DOHH2 (cell line): ENCODE data around the gene ASPM.

Experiments
- H3F3A ChIP-seq: fragments of 200-600 bp; sonication (generic), shearing (Covaris generic); 2 replicates; pipeline ENCODE4 v1.6.0; 2016; ENCODE audit warnings: antibody characterized with exemption, mild to moderate bottlenecking; ENCODE audit not compliant: control insufficient read depth, insufficient read depth
- H3K27ac ChIP-seq: fragments of 200-600 bp; sonication (generic); 2 replicates; pipeline ENCODE4 v1.5.1; 2014; ENCODE audit warnings: low read depth, mild to moderate bottlenecking, low read length, moderate library complexity
- H3K27me3 ChIP-seq: fragments of 200-600 bp; sonication (generic); 2 replicates; pipeline ENCODE4 v1.6.1; 2014; ENCODE audit warnings: mild to moderate bottlenecking, low read length, mixed read lengths; ENCODE audit not compliant: control insufficient read depth
- H3K36me3 ChIP-seq: fragments of 200-600 bp; sonication (generic); 2 replicates; pipeline ENCODE4 v1.6.1; 2014; ENCODE audit warnings: mild to moderate bottlenecking, low read length, moderate library complexity, mixed read lengths; ENCODE audit not compliant: control insufficient read depth
- H3K4me1 ChIP-seq: fragments of 200-600 bp; sonication (generic); 2 replicates; pipeline ENCODE4 v1.6.1; 2014; ENCODE audit warnings: mild to moderate bottlenecking, low read length, mixed read lengths; ENCODE audit not compliant: control insufficient read depth
- H3K4me2 ChIP-seq: fragments of 200-600 bp; sonication (generic); 2 replicates; pipeline ENCODE4 v1.6.0; 2014; ENCODE audit warnings: mild to moderate bottlenecking, low read length, moderate library complexity
- H3K4me3 ChIP-seq: fragments of 200-600 bp; sonication (generic); 2 replicates; pipeline ENCODE4 v1.5.1; 2014; ENCODE audit warnings: mild to moderate bottlenecking, low read length, mixed read lengths
- H3K79me2 ChIP-seq: fragments of 200-600 bp; sonication (generic); 2 replicates; pipeline ENCODE4 v1.6.1; 2014; ENCODE audit warnings: mild to moderate bottlenecking, low read length, mixed read lengths; ENCODE audit not compliant: control insufficient read depth
- H3K9me2 ChIP-seq: fragments of 200-600 bp; sonication (generic); replicated peaks from 2 replicates; pipeline ENCODE4 v1.6.1; 2014; ENCODE audit warnings: mild to moderate bottlenecking, low read length, mixed read lengths; ENCODE audit not compliant: control insufficient read depth
- H3K9me3 ChIP-seq: fragments of 200-600 bp; sonication (generic); 2 replicates; pipeline ENCODE4 v1.6.1; 2014; ENCODE audit warnings: antibody characterized with exemption, low read length, mixed read lengths; ENCODE audit not compliant: control insufficient read depth, insufficient read depth
- H4K20me1 ChIP-seq: fragments of 200-600 bp; sonication (generic); 2 replicates; pipeline ENCODE4 v1.6.0; 2014; ENCODE audit warnings: low read depth, mild to moderate bottlenecking, antibody characterized with exemption, low read length, moderate library complexity; ENCODE audit not compliant: control insufficient read depth, insufficient read depth
- EZH2phosphoT487 ChIP-seq: fragments of 200-600 bp; sonication (generic); IDR thresholded peaks from 2 replicates; pipeline ENCODE4 v1.6.1; 2017; ENCODE audit warnings: borderline replicate concordance, mild to moderate bottlenecking, antibody characterized with exemption, low read length, moderate library complexity, mixed read lengths
- TF ChIP-seq, protein P1 (sequence below): fragments of 200-600 bp; sonication (generic); IDR thresholded peaks from one replicate; pipeline ENCODE4 v1.5.1; 2014; ENCODE audit warnings: antibody characterized with exemption, mild to moderate bottlenecking, low read depth, low read length; ENCODE audit not compliant: poor library complexity, severe bottlenecking

ASPM gene

DNA sequence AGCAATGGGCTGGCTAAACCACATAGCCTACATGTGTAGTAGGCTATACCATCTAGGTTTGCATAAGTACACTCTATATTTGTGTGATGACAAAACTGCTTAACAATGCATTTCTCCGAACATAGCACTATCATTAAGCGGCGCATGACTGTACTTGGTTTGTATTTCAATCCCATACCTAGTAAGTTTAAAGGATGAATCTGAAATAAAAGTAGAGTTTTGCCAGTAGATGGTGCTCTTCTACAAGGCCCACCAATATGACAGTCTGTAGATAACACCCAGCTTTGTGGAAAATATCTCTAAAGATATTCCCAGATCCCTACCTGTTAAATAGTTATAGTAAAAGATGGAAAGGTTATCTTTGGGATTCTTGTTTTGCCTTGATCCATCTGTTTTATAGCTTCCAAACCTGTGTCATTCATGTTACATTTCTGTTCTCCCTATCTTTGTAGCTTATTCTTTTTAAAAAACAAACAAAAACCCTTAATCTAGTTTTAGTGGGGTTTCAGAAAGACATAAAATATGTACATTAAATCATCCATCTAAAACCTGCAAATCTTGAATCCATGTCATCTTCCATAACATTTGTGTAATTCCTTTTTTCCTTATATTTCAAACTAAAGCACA is 33.9 kb upstream of the ASPM start:
- Histone ChIP-seq H3K9me2 (no peaks in the 10 kb centered on the region), H3K27ac (no peak overlapping the region), H3K79me2 (peaks cover 5% of the 10 kb centered on the region; the same call in 1 of the 2 replicates), H3K36me3 (peaks cover 61% of the 10 kb centered on the region), H3K4me3 (no peak overlapping the region), H3K27me3 (no peaks in the 10 kb centered on the region), H3K4me2 (no peak overlapping the region), H3K4me1 (peaks cover 36% of the 10 kb centered on the region), H4K20me1 (peaks cover 15% of the 10 kb centered on the region), H3F3A (peaks cover 8% of the 10 kb centered on the region; the same call in 1 of the 2 replicates), H3K9me3 (no peaks in the 10 kb centered on the region)
- no peak for TF ChIP-seq EZH2phosphoT487
- TF ChIP-seq, protein P1, sequence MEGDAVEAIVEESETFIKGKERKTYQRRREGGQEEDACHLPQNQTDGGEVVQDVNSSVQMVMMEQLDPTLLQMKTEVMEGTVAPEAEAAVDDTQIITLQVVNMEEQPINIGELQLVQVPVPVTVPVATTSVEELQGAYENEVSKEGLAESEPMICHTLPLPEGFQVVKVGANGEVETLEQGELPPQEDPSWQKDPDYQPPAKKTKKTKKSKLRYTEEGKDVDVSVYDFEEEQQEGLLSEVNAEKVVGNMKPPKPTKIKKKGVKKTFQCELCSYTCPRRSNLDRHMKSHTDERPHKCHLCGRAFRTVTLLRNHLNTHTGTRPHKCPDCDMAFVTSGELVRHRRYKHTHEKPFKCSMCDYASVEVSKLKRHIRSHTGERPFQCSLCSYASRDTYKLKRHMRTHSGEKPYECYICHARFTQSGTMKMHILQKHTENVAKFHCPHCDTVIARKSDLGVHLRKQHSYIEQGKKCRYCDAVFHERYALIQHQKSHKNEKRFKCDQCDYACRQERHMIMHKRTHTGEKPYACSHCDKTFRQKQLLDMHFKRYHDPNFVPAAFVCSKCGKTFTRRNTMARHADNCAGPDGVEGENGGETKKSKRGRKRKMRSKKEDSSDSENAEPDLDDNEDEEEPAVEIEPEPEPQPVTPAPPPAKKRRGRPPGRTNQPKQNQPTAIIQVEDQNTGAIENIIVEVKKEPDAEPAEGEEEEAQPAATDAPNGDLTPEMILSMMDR: peak; percentile 73

DNA sequence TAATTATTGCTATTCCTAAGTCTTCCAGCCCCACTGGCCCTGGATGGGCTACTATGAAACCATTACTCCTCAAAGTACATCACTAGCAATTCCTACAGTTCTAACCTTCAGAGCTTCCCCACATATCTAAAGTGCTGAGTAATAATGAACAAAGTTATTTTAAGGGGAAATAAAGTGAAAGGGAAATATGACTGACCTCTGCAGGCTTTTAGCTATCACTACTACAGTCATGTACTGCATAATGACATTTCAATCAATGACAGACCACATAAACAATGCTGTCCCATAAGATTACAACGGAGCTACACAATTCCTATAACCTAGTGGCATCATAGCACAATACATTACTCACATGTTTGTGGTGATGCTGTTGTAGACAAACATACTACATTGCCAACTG is 32.5 kb upstream of the ASPM start:
- H3F3A ChIP-seq: peaks cover 8% of the 10 kb centered on the region; the same call in 1 of the 2 replicates
- peaks cover 15% of the 10 kb centered on the region for H4K20me1 ChIP-seq
- no peaks in the 10 kb centered on the region for H3K27me3 ChIP-seq
- TF ChIP-seq, protein P1: no peak
- no peak for TF ChIP-seq EZH2phosphoT487
- peaks cover 59% of the 10 kb centered on the region for H3K36me3 ChIP-seq
- no peak overlapping the region for H3K4me2 ChIP-seq
- H3K9me2 ChIP-seq: no peaks in the 10 kb centered on the region
- H3K27ac ChIP-seq: no peak overlapping the region
- H3K4me1 ChIP-seq: peaks cover 35% of the 10 kb centered on the region
- H3K9me3 ChIP-seq: no peaks in the 10 kb centered on the region
- peaks cover 5% of the 10 kb centered on the region; the same call in 1 of the 2 replicates for H3K79me2 ChIP-seq
- H3K4me3 ChIP-seq: no peak overlapping the region

DNA sequence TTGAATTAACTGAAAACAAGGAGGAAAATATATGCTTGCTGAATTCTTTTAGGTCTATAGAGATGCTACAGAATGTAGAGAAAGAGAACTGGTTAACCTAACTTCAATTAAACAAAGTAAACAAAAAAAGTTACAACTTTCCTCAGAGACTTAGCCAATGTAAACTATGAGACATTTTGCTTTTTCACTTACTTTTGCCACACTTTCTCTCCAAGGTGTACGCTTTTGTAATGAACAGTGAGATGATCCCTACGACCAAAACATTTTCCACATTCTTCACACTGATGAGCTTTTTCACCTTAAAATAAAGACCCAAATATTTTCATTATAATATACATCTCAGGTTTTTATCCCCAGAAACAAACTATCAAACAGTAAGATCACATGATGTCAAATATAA is 28.3 kb upstream of the ASPM start:
- Histone ChIP-seq H3K27me3 (no peaks in the 10 kb centered on the region), H3K27ac (no peak overlapping the region), H3K4me1 (no peaks in the 10 kb centered on the region), H3K79me2 (no peaks in the 10 kb centered on the region), H3K36me3 (peaks cover 46% of the 10 kb centered on the region), H4K20me1 (no peaks in the 10 kb centered on the region), H3K4me2 (no peak overlapping the region), H3K9me2 (no peaks in the 10 kb centered on the region), H3F3A (no peaks in the 10 kb centered on the region), H3K9me3 (no peaks in the 10 kb centered on the region), H3K4me3 (no peak overlapping the region)
- TF ChIP-seq, protein P1: no peak
- TF ChIP-seq EZH2phosphoT487: no peak
